Middle frontal gyrus (tissue), 1 donor: ENCODE results near the gene ADD1.

Source experiments
- DNase-seq: peaks from one replicate; pipeline ENCODE4 v3.0.0-alpha.2; 2015; ENCODE audit warnings: low spot score; ENCODE audit errors: extremely low spot score

The ADD1 gene, protein sequence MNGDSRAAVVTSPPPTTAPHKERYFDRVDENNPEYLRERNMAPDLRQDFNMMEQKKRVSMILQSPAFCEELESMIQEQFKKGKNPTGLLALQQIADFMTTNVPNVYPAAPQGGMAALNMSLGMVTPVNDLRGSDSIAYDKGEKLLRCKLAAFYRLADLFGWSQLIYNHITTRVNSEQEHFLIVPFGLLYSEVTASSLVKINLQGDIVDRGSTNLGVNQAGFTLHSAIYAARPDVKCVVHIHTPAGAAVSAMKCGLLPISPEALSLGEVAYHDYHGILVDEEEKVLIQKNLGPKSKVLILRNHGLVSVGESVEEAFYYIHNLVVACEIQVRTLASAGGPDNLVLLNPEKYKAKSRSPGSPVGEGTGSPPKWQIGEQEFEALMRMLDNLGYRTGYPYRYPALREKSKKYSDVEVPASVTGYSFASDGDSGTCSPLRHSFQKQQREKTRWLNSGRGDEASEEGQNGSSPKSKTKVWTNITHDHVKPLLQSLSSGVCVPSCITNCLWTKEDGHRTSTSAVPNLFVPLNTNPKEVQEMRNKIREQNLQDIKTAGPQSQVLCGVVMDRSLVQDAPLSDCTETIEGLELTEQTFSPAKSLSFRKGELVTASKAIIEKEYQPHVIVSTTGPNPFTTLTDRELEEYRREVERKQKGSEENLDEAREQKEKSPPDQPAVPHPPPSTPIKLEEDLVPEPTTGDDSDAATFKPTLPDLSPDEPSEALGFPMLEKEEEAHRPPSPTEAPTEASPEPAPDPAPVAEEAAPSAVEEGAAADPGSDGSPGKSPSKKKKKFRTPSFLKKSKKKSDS

DNA sequence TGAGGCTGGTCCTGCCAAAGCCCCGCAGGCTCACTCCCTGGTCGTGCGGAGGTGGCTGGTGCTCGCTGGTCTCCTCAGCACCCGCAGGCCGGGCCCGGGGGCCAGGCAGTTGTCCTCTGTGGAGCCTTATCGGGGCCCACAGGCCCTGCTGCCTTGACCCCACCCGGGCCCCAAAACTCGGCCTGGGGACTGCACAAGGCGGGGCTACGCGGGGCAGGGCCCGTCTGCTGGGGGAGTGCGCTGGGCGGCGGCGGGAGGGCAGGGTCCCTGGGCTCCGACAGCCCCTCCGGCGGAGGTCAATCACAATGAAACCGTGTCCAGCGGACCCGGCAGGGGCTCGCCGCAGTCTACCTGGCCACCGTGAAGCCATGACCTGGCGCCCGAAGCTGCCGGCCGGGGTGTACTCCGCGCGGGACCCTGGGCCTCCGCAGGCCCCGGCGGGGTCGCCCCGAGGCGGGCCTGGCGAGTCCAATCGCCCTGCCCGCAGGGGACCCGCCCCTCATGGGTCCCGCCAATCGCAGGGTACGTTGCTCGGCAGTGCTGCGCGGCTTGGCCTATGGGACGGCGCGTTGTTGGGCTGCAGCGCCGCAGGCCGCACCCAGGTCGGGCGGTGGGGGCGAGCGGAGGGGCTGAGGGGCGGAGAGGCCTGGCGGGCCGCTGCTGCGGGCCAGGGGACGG lies at the start of gene ADD1:
Gene ADD1, plus strand, starts transcription at position 582 of the 678 bp plus-strand sequence. CDS start 32,072 bp downstream, outside the sequence.
- DNase-seq = peak; percentile 89

DNA sequence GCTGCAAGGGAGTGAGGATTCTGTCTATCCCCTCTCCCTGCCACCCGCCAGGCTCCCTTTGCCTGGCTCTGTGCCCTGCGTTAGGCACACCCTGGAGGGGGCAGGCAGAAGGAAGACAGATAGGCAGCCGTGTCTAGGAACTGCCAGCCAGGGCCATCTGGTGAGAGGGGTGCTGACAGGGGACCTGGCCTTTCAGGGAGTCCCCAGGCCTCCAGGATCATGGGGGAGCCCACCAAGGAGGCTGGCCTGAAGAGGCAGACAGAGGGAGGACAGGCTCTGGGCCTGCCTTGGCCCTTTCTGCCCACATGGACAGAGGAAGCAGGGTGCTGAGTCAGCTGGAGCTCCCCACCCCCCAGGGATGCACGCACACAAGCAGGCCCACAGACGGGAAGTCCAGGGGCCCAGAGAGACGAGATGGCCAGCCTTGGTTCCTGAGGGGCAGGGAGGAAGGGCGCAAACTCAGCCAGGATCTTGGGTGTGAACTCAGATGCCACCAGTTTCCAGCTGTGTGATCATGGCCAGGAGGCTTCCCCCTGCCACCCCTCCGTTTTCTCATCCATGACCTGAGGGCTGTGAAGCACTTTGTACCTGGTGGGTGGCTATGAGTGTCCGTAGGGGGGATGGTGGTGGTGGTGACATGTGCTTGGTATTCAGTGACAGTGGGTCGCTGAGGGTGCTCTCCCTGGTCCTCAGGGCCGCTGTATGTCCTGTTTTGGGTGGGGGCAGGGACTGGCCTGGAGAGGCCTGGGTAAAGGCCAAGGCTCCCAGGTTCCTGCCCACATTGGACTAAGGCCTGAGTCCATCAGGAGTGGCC lies 49.0 kb upstream of the ADD1 start:
- DNase-seq = no peak

DNA sequence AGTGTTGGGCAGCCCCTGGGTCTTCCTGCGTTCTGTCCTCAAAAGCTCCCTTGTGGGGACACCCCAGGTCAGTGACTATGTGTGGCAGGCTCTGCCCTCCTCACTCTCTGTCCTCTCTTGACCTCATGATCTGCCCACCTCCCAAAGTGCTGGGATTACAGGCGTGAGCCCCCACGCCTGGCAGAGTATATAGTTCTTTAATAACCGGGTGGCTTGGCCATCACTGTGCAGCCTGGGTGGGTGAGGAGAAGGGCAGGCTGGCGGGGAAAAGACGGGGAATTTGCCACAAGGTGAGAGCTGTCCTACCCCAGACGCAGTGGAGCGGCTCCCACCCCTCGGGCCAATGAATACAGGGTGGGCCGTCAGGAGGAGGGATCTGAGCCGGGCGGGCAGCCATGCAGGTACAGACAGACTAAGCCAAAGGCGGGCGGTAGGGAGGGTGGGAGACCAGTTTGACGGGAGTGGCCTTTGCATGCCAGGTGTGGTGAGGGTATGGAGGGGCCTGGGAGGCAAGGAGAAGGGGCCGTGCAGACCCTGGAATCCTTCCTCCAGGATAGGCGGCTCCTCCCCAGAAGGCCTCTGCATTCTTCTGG lies 48.2 kb upstream of the ADD1 start:
- DNase-seq = no peak

DNA sequence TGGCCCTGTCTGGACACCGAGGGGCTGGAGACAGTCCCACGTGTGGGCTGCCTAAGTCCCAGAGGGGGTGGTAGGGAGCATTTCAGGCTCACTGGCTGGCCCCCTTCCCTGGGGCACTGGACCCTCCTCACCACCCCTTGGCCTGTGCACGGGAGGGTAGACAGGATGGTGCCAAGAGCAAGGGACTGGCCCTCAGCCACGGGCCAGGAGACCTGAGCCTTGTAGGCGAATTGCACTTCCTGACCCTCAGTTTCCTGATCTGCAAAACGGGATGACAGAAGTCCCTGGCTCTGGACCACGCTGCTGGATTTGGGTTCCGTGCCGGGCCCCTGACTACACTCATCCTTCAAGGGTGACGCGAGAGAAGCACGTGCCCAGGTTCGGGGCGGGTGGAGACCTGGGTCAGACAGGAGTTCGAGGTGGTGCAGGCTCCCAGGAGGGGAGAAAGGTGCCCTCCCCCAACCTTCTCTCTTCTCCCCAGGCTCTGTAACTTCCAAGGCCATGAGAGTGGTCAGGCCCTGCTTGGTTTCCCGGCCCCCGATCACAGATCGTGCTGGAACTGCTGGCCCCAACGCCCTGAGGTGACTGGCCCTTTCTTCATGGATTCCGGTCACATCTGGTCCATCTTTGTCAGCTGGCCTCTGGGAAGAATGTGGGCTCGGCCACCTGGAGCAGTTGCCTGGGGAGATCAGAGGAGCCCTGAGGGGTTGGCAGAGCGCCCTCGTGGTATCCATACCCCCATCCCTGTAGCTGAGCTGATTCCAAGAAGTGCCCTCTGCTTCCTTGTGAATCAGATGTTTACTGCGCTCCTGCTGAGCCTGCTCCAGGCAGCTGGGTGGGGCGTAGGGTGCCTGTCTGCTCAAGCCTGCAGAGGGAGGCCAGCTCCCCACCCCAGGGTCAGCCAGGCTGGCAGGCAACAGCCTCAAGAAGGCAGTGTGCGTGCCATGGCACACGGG lies 47.5 kb upstream of the ADD1 start:
- no peak for DNase-seq

DNA sequence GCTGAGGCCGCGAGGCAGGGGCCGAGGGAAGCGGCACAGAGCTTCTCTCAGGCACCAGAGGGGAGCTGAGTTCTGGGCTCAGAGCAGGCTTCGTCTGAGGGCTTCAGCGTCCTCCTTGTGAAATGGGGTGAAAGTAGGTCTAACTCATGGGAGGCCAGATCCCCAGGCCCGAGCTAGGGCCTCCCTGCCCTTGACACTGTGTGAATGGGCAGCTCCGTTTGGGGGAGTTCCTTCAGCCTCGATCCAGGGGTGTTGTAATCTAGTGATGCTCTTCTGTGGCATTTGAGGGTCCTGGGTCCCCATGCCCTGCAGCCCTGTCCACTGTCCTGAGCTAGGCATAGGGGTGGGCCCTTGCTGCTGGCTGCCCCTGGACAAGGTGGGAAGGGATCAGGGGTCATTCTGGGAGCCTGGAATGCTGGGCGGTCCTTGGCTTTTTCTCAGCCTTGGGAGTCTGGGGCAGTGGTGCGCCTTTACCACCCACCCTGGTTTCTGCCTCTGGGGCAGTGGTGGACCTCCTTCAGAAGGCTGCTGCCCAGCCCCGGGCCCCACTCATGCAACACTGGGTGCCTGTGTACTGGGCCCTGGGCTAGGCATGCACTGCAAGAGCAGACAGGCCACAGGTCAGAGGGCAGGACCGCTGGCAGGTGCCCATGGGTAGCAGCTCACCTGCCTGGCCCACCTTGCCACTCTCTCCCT lies 46.6 kb upstream of the ADD1 start:
- no peak for DNase-seq

DNA sequence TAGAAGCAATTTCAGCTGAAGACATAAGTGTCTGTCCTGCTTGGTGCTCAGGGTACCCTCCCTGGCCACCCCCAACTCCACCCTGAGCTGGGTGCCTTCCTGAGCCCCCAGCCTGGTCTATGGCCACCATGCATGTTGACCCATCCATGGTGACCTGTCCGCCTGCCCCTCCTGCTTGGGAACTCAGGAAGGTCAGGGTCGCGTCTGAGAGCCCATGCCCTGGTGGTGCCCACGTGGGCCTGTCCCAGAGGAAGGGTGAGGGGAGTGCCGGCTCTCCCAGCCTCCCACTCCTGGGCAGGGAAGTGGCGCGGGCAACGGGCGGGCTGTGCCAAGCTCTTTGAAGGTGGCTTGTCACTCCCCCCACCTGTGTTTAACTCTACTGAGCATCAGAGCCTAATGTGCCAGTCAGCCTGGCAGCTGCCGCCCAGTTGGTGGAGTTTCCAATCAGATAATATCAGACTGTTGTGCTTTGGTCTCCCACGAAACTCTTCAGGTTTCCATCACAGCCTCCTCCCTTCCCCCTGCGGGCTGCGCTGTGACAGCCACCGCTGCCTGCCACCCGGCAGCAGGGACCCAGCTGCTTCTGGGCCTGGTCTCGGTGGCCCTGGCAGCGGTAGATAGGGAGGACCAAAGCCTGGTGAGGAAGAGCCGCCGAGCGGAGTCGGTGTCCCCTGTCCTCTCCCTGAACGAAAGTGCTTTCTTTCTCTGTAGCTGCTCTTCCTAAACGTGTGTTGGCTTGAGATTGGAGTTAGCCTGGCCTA lies 45.9 kb upstream of the ADD1 start:
- no peak for DNase-seq

DNA sequence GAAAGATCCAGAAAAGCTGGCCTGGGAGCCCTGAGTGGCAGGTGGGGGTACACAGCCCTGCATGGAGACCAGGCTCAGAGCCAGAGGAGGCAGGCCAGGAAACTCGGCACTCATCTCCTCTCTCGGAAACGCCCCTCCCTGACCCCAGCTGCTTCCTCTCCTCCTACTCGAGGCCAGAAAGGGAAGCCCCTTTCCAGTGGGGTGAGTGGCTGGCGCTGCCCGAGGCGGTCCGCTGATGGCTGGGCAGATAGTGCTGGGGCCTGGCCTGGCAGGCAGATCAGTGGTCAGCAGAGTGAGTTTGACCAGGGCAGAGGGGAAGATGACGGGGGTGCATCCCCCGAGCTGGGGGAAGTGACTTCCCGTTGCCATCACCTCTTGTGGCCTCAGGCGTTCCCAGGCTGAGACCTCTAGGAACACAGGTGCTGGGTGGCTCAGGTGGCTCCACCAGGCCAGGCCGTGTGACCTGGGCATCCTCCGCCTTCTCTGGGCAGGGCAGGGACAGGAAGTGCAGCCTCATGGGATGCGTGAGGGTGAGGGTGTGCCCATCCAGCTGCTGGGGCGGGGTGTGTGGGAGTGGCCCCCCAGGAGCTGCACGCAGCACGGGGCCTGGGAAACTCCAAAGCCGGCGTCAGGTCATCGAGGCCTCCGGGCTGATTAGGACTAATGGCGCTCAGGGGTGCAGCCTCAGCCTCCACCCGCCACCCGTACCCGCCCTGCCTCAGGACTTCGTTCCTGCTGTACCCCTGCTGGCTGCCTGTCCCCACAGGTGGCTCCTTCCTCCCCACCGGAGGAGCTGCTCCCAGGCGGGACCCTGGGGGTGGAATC lies 45.0 kb upstream of the ADD1 start:
- DNase-seq = no peak

DNA sequence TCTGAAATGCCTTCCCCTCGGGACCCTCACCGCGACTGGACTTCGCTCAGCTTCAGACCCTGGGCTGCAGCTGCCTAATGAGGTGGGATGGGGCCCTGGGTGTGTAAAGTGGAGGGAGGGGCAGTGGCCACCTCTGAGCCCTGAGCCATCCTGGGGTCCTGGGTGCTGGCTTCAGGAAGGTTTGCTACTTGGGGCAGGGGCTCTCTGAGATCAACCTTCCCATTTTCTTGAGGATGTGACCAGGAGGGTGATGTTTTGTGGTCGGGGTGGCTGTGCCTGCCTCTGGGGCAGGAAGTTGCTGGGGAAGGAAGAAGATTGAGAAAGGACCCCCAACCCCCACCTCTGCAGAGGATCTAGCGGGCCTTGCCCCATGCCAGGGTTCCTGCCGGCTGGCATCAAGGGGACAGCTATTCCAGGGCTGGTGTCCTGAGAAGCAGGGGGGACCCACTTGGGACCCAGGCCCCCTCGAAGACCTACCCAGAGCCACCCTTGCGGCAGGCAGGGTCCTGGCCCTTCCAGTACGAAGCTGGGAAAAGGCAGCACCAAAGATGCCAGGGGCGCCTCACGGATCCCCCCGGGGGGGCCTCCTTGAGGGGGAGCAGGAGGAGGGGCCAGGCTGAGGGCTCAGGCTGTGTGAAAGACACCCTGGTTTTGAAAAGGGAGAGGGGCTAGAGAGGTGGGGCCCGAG lies 44.3 kb upstream of the ADD1 start:
- no peak for DNase-seq

DNA sequence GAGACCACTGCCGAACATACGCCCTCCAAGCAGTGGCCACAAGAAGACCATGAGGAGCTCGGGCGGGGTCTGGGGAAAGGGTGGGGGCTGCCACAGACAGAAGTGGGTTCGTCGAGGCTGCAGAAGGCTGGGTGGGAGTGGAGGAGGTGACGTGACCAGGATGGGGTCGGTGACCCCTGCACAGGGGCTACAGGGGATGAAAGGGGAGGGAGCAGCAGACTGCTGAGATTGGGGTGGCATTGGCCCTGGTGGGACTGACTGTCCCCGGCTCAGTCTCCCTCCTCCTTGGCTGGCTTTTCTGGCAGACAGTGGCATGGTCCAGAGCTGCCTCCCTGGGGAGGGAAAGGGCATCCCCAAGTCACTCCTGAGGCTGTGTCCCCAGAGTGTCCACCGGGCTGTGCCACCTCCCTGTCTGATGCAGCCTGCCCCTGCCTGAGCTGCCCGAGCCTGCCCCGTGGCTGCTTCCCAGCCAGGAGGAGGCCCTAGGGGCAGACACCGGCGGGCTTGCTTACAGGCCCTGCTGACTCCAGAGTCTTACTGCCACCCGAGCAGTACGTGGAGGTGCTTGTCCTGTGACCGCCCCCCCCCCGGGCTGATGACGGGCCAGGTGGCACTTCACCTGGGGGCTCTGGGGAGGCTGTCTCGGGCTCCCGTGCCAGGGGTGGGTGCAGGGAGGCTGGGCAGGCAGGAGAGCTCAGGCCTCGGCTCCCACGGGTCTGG lies 43.5 kb upstream of the ADD1 start:
- no peak for DNase-seq

DNA sequence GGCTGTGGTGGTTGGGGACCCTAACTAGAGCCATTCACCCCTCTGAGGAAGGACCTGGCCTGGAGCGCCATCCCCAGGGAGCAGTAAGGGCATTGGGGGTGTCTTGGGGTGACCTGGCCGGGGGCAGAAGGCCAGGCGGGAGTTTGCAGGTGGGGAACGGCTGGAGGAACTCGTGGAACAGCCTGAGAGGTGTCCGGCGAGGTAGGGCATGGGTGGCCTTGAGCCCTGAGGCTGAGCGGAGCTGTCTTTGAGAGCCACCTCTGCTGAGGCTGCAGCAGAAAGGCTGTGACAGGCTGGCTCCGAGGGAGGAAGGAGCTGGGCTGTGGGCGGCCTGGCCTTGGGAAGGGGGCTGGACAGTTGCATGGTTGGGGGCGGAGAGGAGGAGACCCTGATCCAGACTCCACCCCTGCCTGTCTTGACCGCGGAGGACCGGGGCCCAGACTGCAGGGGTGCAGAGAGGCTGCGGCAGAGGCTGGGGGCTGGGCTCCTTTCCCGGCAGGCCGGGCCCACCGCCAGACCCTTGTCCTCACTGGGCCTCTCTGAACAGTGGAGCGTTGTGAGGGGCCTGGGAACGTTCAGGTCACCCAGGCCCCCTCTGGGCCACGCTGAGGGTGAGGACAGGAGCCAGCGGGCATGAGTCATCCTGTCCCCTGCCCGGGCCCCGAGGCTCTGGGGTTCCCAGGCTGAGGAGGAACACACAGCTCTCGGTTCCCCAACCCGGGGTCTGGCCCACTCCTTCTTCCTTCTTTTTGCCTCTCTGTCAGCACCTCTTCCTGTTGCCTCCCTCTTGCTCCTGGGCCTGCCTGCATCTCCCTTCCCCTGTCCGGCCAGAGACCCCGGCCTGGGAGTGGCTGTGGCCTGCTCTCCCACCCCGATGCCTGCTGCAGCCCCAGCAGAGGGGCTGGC lies 42.7 kb upstream of the ADD1 start:
- peak; percentile 27 for DNase-seq

DNA sequence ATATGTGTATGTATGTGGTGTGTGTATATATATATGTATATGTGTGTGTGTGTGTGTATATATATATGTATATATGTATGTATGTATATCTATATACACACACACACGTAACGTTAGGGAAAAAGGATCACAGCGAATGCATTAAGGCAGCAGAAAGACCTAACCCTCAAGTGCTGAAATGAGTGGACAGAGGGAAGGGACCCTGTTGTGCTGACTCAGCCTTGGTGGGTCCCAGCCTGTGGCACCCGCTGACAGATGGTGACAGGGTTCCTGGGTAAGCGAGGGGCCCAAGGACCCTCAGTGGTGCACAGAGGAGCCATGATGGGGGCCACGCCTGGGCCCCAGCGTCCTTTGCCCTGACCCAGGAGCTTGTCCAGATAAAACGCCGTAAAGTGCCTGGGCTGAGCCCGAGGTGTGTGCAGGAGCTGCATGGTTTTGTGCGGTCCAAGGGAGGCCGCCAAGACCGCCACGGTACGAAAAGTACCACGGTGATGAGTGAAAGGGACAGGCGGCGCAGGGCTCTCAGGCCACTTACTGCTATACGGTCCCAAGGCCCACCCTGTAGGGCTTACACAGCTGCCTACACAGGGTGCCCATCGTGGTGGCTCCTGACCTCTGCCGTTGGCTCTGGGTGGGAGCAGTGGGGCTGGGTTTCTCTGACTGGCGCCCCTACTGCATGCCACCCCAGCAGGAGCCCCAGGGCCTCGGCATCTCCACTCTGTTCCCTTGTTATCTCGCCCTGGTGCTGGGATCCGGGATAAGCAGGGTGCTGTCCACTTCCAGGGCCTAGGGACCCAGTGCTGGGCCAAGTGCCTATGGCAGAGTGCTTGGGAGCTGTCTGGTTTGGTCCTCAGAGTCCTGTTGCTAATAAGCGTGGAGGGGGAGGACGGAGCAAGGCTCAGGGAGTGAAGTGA lies 40.8 kb upstream of the ADD1 start:
- DNase-seq = no peak

DNA sequence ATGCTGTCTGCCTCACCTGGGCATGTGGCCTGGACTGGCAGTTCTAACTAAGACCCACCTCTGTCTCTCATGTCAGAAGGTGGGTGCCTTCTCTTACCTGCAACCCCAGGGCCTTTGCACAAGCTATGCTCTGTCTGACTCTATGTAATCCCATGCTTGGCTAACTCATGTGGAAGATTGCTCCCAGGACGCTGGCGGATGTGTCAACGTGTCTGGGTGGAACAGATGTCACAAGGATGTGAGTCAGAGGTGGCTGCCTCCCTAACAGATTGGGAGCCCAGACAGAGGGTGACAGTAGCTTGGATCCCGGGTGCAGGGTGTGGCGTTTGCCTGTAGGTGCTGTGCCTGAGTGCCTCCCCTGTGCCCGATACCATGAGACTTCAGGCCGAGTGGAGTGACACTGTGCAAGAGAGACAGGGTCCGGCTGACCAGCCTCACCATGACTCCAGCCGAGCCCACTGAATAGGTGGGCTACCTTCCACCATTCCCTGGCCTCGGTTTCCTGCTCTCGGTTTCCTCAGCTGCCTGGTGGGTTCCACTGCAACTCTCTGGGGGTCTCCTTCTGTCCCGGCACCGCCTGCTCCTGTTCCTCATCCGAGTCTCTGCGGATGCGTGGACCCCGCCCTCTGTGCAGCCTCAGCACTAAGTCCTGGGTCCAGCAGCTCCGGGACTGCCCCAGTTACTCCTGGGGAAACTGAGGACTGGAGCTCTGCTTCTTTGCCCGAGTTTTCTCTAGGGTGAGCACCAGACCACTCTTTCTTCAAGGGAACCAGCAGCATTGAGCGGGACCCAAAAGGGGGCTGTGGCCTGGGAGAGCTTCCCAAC lies 39.8 kb upstream of the ADD1 start:
- no peak for DNase-seq

DNA sequence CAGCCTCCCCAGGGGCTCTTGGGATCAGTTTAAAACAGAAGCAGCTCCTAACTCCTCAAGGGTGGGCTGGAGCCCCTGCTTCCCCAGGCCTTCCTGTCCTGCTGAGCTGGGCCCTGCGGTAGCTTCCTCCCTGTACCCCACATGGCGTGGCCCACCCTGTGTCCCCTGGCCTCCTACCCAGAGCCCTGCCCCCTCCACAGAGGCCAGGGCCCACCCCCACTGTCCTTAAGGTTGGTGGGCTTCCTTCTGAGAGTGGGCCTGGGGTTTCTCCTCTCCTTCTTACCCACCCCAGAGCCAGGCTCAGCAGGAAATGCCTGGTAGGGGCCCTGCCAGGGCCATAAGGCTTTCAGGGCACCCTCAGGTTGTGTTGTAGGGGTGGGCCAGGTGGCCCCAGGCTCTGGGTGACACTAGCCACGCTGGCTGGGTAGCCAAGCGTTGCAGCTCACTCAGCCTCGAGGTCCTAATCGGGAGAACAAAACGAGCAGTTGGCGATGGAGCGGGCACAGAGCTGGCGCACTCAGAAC lies 39.1 kb upstream of the ADD1 start:
- DNase-seq = no peak
